K562 (cell line): Measurements from ENCODE around the gene HNMT.

Source experiments
- CBFB ChIP-seq: sonication (generic); formaldehyde crosslinking; IDR thresholded peaks from 2 replicates; pipeline ENCODE4 v1.4.0; 2020; ENCODE audit warnings: mild to moderate bottlenecking, missing genetic modification reagents
- CEBPB ChIP-seq: fragments of 450-650 bp; IDR thresholded peaks from 2 replicates; pipeline ENCODE4 v1.6.1; 2016; ENCODE audit warnings: missing genetic modification characterization, missing compliant biosample characterization
- CHD1 ChIP-seq: fragments of 200-600 bp; sonication (generic); IDR thresholded peaks from one replicate; pipeline ENCODE4 v1.6.1; 2012; ENCODE audit warnings: mild to moderate bottlenecking, moderate library complexity, low read length, inconsistent platforms
- CTCF ChIP-seq, 3 experiments: IDR thresholded peaks in 2 of 3; conservative IDR thresholded peaks in 1 of 3; 2 replicates each; pipeline ENCODE4 v1.5.1; 2011 to 2012; ENCODE audit warnings: low read length in 3 of 3, mild to moderate bottlenecking in 3 of 3, control low read depth in 2 of 3, improper control_type of control experiment in 1 of 3, inconsistent platforms in 1 of 3, low read depth in 1 of 3, mixed read lengths in 1 of 3, moderate library complexity in 1 of 3; ENCODE audit not compliant: insufficient read depth in 2 of 3
- EZH2 ChIP-seq: IDR thresholded peaks from 2 replicates; pipeline ENCODE4 v1.6.1; 2012; ENCODE audit warnings: low read depth, mild to moderate bottlenecking, inconsistent platforms, low read length, borderline replicate concordance
- FOS ChIP-seq: IDR thresholded peaks from 3 replicates; pipeline ENCODE4 v1.6.1; 2011; ENCODE audit not compliant: insufficient read length; ENCODE audit errors: extremely low read depth
- FOXP1 ChIP-seq: sonication (generic); formaldehyde crosslinking; IDR thresholded peaks from 2 replicates; pipeline ENCODE4 v1.8.0; 2022; ENCODE audit warnings: mild to moderate bottlenecking, missing genetic modification reagents
- HDGF ChIP-seq: fragments of 450-650 bp; IDR thresholded peaks from 2 replicates; pipeline ENCODE4 v1.6.1; 2016
- MAFK ChIP-seq: IDR thresholded peaks from 2 replicates; pipeline ENCODE4 v1.6.1; 2011; ENCODE audit warnings: low read length, improper control_type of control experiment
- PCBP1 ChIP-seq: fragments of 200-400 bp; formaldehyde crosslinking; IDR thresholded peaks from 2 replicates; pipeline ENCODE4 v1.6.1; 2018; ENCODE audit warnings: mild to moderate bottlenecking, low read depth, low read length; ENCODE audit not compliant: poor library complexity, severe bottlenecking
- SAP30 ChIP-seq: fragments of 200-600 bp; sonication (generic); IDR thresholded peaks from 2 replicates; pipeline ENCODE4 v1.6.1; 2012; ENCODE audit warnings: borderline replicate concordance, low read depth, mild to moderate bottlenecking, moderate library complexity, low read length, control low read depth, inconsistent platforms; ENCODE audit not compliant: insufficient read depth, poor library complexity, severe bottlenecking
- TAF1 ChIP-seq: IDR thresholded peaks from 2 replicates; pipeline ENCODE4 v1.6.1; 2011; ENCODE audit warnings: mild to moderate bottlenecking, low read length, moderate library complexity; ENCODE audit not compliant: insufficient read depth, control insufficient read depth, severe bottlenecking; ENCODE audit errors: extremely low read depth
- ZNF174 ChIP-seq: fragments of 250-450 bp; sonication (Bioruptor Pico); IDR thresholded peaks from 2 replicates; pipeline ENCODE4 v1.4.0; 2020; ENCODE audit warnings: mild to moderate bottlenecking
- ZNF449 ChIP-seq: fragments of 250-450 bp; sonication (Bioruptor Pico); IDR thresholded peaks from 2 replicates; pipeline ENCODE4 v1.8.0; 2022; ENCODE audit warnings: moderate library complexity, mild to moderate bottlenecking, inconsistent platforms

GRCh38 chr2:137977790-137978189, 13.5 kb downstream of the HNMT start:
- TF ChIP-seq CTCF (IDR thresholded peaks at IDR 0.05 in 2 of 3, conservative IDR thresholded peaks at IDR 0.05 in 1 of 3; ENCODE audit: insufficient read depth in 2 of 3, low read depth in 1 of 3, low read length in 3 of 3), result no peak
- TF ChIP-seq FOXP1 (CRISPR knock-in tag), result no peak
- TF ChIP-seq HDGF, result no peak
- no peak for TF ChIP-seq MAFK
- no peak for TF ChIP-seq PCBP1
- no peak for TF ChIP-seq CHD1
- TF ChIP-seq CBFB (CRISPR knock-in tag), result no peak
- no peak for TF ChIP-seq TAF1
- no peak for TF ChIP-seq FOS
- no peak for TF ChIP-seq ZNF449 (CRISPR knock-in tag)
- no peak for TF ChIP-seq EZH2
- no peak for TF ChIP-seq SAP30
- no peak for TF ChIP-seq ZNF174
- no peak for TF ChIP-seq CEBPB (tag)
